IMR-90 (cell line): ENCODE measurements around the gene CES3. TPM values are rescaled to one million over a fixed set of nuclear protein-coding genes. Genes with fewer than 3 reads are reported as not detected.

Experiments used
- ATAC-seq: fragments of 200-7000 bp; cut with Tn5 transposase; 2 replicates; pipeline ENCODE4 v1.9.1; 2020; ENCODE audit warnings: low read depth, mild to moderate bottlenecking, moderate library complexity
- BruUV-seq: library from RNA; stranded (reverse); fragments of 400-500 nt; replicated peaks from 2 replicates; lab custom pipeline; 2021; lab: Mats Ljungman, UMichigan
- CTCF ChIA-PET: fragments of 300-600 bp; formaldehyde crosslinking; extraction: SDS; loops from one replicate; lab custom pipeline; 2021; ENCODE audit warnings: antibody characterized with exemption; lab: Yijun Ruan, JAX
- POLR2A ChIA-PET: fragments of 300-600 bp; sonication (Branson Sonifier 250); formaldehyde crosslinking; loops from one replicate; lab custom pipeline; 2022; ENCODE audit warnings: antibody characterized with exemption; ENCODE audit not compliant: unreplicated experiment; lab: Charles Lee
- DNase-seq: peaks from one replicate; pipeline ENCODE4 v3.0.0; 2013
- H2AFZ ChIP-seq: replicated peaks from 2 replicates; pipeline ENCODE3; 2013; ENCODE audit warnings: low read length, mild to moderate bottlenecking; ENCODE audit not compliant: poor library complexity
- H2AK5ac ChIP-seq: 2 replicates; pipeline ENCODE4 v1.6.1; 2013; ENCODE audit warnings: low read depth, low read length, inconsistent platforms
- H2AK9ac ChIP-seq: replicated peaks from 2 replicates; pipeline ENCODE3; 2013; ENCODE audit warnings: mild to moderate bottlenecking, low read depth, low read length, moderate library complexity; ENCODE audit not compliant: poor library complexity
- H2BK120ac ChIP-seq: 2 replicates; pipeline ENCODE4 v1.6.1; 2013; ENCODE audit warnings: low read depth, low read length, inconsistent platforms
- H2BK15ac ChIP-seq: 3 replicates; pipeline ENCODE4 v1.6.1; 2013; ENCODE audit warnings: low read depth, low read length, inconsistent platforms
- H2BK20ac ChIP-seq: 2 replicates; pipeline ENCODE4 v1.6.1; 2013; ENCODE audit warnings: low read depth, mild to moderate bottlenecking, inconsistent platforms, low read length, moderate library complexity
- H2BK5ac ChIP-seq: 2 replicates; pipeline ENCODE4 v1.6.1; 2013; ENCODE audit warnings: mild to moderate bottlenecking, low read depth, low read length, inconsistent platforms; ENCODE audit not compliant: poor library complexity, severe bottlenecking
- H3K14ac ChIP-seq: replicated peaks from 2 replicates; pipeline ENCODE4 v1.6.1; 2013; ENCODE audit warnings: low read depth, low read length, inconsistent platforms
- H3K18ac ChIP-seq: 2 replicates; pipeline ENCODE4 v1.6.1; 2013; ENCODE audit warnings: low read depth, low read length, control low read depth
- H3K23ac ChIP-seq: 2 replicates; pipeline ENCODE4 v1.6.1; 2013; ENCODE audit warnings: low read depth, low read length, inconsistent platforms
- H3K27ac ChIP-seq: 2 replicates; pipeline ENCODE4 v1.5.1; 2013; ENCODE audit warnings: mild to moderate bottlenecking, control low read depth, low read length; ENCODE audit not compliant: insufficient read depth
- H3K27me3 ChIP-seq: 2 replicates; pipeline ENCODE4 v1.6.1; 2013; ENCODE audit warnings: low read length; ENCODE audit not compliant: control insufficient read depth, insufficient read depth
- H3K36me3 ChIP-seq: 2 replicates; pipeline ENCODE4 v1.6.1; 2013; ENCODE audit warnings: low read length, mixed read lengths; ENCODE audit not compliant: control insufficient read depth, insufficient read depth
- H3K4ac ChIP-seq: 2 replicates; pipeline ENCODE4 v1.6.1; 2013; ENCODE audit warnings: low read depth, low read length, inconsistent platforms
- H3K4me1 ChIP-seq: 2 replicates; pipeline ENCODE4 v1.6.1; 2013; ENCODE audit warnings: low read length, mixed read lengths; ENCODE audit not compliant: control insufficient read depth, insufficient read depth
- H3K4me2 ChIP-seq: 2 replicates; pipeline ENCODE4 v1.6.1; 2013; ENCODE audit warnings: low read depth, mild to moderate bottlenecking, control low read depth, low read length, moderate library complexity
- H3K4me3 ChIP-seq: 2 replicates; pipeline ENCODE4 v1.5.1; 2013; ENCODE audit warnings: low read depth, mild to moderate bottlenecking, control low read depth, low read length, moderate library complexity; ENCODE audit not compliant: insufficient read depth
- H3K56ac ChIP-seq: 2 replicates; pipeline ENCODE4 v1.6.1; 2013; ENCODE audit warnings: low read length, inconsistent platforms; ENCODE audit not compliant: insufficient read depth; ENCODE audit errors: extremely low read depth
- H3K79me1 ChIP-seq, 2 experiments: 2 replicates each; pipeline ENCODE4 v1.6.1; 2013; ENCODE audit warnings: low read length in 2 of 2, inconsistent platforms in 1 of 2, low read depth in 1 of 2
- H3K9ac ChIP-seq: 2 replicates; pipeline ENCODE4 v1.6.1; 2013; ENCODE audit warnings: low read depth, low read length, control low read depth
- H3K9me1 ChIP-seq: 2 replicates; pipeline ENCODE4 v1.6.1; 2013; ENCODE audit warnings: low read length, inconsistent platforms; ENCODE audit not compliant: insufficient read depth
- H3K9me3 ChIP-seq: 2 replicates; pipeline ENCODE4 v1.6.1; 2013; ENCODE audit warnings: low read length; ENCODE audit not compliant: control insufficient read depth, insufficient read depth
- H4K20me1 ChIP-seq: 2 replicates; pipeline ENCODE4 v1.6.1; 2013; ENCODE audit warnings: low read length, inconsistent platforms; ENCODE audit not compliant: insufficient read depth
- H4K5ac ChIP-seq: 2 replicates; pipeline ENCODE4 v1.6.1; 2013; ENCODE audit warnings: mild to moderate bottlenecking, low read depth, low read length, control low read depth
- H4K8ac ChIP-seq, 2 experiments: 2 replicates each; pipeline ENCODE4 v1.6.1; 2013; ENCODE audit warnings: low read depth in 2 of 2, low read length in 2 of 2, control low read depth in 1 of 2, inconsistent platforms in 1 of 2
- H4K91ac ChIP-seq: 2 replicates; pipeline ENCODE4 v1.6.1; 2013; ENCODE audit warnings: low read depth, low read length, inconsistent platforms; ENCODE audit not compliant: insufficient read depth
- MAFK ChIP-seq: IDR thresholded peaks from 2 replicates; pipeline ENCODE4 v1.6.1; 2012; ENCODE audit warnings: low read depth, low read length, improper control_type of control experiment
- MAZ ChIP-seq: IDR thresholded peaks from 2 replicates; pipeline ENCODE4 v1.6.1; 2012; ENCODE audit warnings: low read depth, mild to moderate bottlenecking, low read length, improper control_type of control experiment, moderate library complexity, borderline replicate concordance
- POLR2A ChIP-seq: IDR thresholded peaks from 2 replicates; pipeline ENCODE4 v1.6.1; 2012; ENCODE audit warnings: mild to moderate bottlenecking, low read depth, low read length
- RAD21 ChIP-seq: IDR thresholded peaks from 2 replicates; pipeline ENCODE4 v1.6.1; 2012; ENCODE audit warnings: low read length, improper control_type of control experiment
- RFX5 ChIP-seq: IDR thresholded peaks from 2 replicates; pipeline ENCODE4 v1.8.0; 2012; ENCODE audit warnings: low read depth, mild to moderate bottlenecking, low read length, moderate library complexity
- WGBS, 2 experiments: methylation state at CpG; one replicate each; pipeline versions ENCODE4 v1.1.5 to v1.1.7; 2013; ENCODE audit warnings: missing lambda C conversion rate in 2 of 2; ENCODE audit not compliant: insufficient read length in 1 of 2; ENCODE audit errors: extremely low coverage in 2 of 2; 5-methylcytosine and 5-hydroxymethylcytosine counted together
- dilution Hi-C: fragments of 300-500 bp; cut with HindIII; formaldehyde crosslinking; loops from one replicate; pipeline ENCODE4 v1.14.3; 2018; ENCODE audit warnings: low sequenced_read_pairs; ENCODE audit not compliant: unreplicated experiment
- in situ Hi-C: fragments of 300-500 bp; cut with MboI; formaldehyde crosslinking; loops from 3 replicates; pipeline ENCODE4 v1.14.3; 2019; ENCODE audit warnings: low sequenced_read_pairs, inconsistent platforms, mixed read lengths
- intact Hi-C: fragments of 100-400 bp; cut with micrococcal nuclease; formaldehyde crosslinking; loops from 2 replicates; pipeline ENCODE4 v1.10.0; 2022
- polyA plus RNA-seq, 3 experiments: library from polyadenylated mRNA; depleted of rRNA; stranded (reverse); fragments of >200 nt; gene quantifications; 2 replicates each; pipeline ENCODE4 v1.2.3, GENCODE V29; 2012; ENCODE audit warnings: low replicate concordance in 1 of 3
- total RNA-seq: library from RNA; depleted of rRNA; stranded (reverse); fragments of >200 nt; gene quantifications from 2 replicates; pipeline ENCODE4 v1.2.3, GENCODE V29; 2012

CES3 gene
- total and polyA plus RNA-seq, 2 of the 4 experiments (the other 2 are of a cell fraction) = 0.03 TPM; not detected in 1

GRCh38 chr16:66983033-66983432, 22.0 kb downstream of the CES3 start:
- H3K18ac ChIP-seq = no peak overlapping the region
- no peaks in the 10 kb centered on the region for H3K9me1 ChIP-seq
- TF ChIP-seq MAZ (no peak), RAD21 (no peak), POLR2A (no peak), MAFK (no peak), RFX5 (no peak)
- ChIA-PET POLR2A (interaction anchor here (0.6 kb wide), 1 partner anchor 219 kb away, joined by 8 read pairs; no protein-coding TSS in a partner anchor), CTCF (interaction anchor here (1.1 kb wide), 1 partner anchor 172 kb away, joined by 4 read pairs; no protein-coding TSS in a partner anchor)
- ATAC-seq (no peak), DNase-seq (no peak)
- no peak overlapping the region for H4K91ac ChIP-seq
- H2BK20ac ChIP-seq = no peak overlapping the region
- no peak overlapping the region for H3K23ac ChIP-seq
- H2AK5ac ChIP-seq = no peak overlapping the region
- intact Hi-C loops (no loop called here), in situ Hi-C loops (no loop called here), dilution Hi-C loops (no loop called here)
- no peaks in the 10 kb centered on the region; the same call in 1 of the 2 replicates for H3K4me1 ChIP-seq
- H2BK120ac ChIP-seq = no peak overlapping the region
- no peaks in the 10 kb centered on the region for H4K20me1 ChIP-seq
- H2AK9ac ChIP-seq = no peak overlapping the region
- H3K4me3 ChIP-seq = no peak overlapping the region
- H4K8ac ChIP-seq = no peak overlapping the region
- H3K36me3 ChIP-seq = no peaks in the 10 kb centered on the region
- no peak overlapping the region for H4K5ac ChIP-seq
- H2BK5ac ChIP-seq = no peak overlapping the region
- no peaks in the 10 kb centered on the region for H3K27me3 ChIP-seq
- H3K4ac ChIP-seq = no peak overlapping the region
- H2AFZ ChIP-seq = no peak overlapping the region
- H3K9me3 ChIP-seq = no peaks in the 10 kb centered on the region
- no peak overlapping the region for H3K9ac ChIP-seq
- WGBS, 2 experiments = 90% methylated on average over 2 of the region's 9 CpGs; no CpG with 5 or more reads in 1 of the 2 experiments
- BruUV-seq = no TSS peak
- H3K14ac ChIP-seq = no peak overlapping the region
- no peak overlapping the region for H2BK15ac ChIP-seq
- no peak overlapping the region for H3K56ac ChIP-seq
- H3K4me2 ChIP-seq = no peak overlapping the region
- H3K27ac ChIP-seq = no peak overlapping the region
- no peaks in the 10 kb centered on the region for H3K79me1 ChIP-seq
